HG02678 (cell line): ENCODE results near the gene PYROXD2.

ENCODE experiments used
- ATAC-seq: cut with Tn5 transposase; IDR thresholded peaks from one replicate; pipeline ENCODE4 v1.9.1; 2021; ENCODE audit warnings: mild to moderate bottlenecking, moderate library complexity; ENCODE audit not compliant: unreplicated experiment

Gene PYROXD2

GRCh38 chr10:98340261-98340939, 74.6 kb downstream of the PYROXD2 start:
- ATAC-seq = peak; percentile 54

GRCh38 chr10:98339799-98340198, 75.2 kb downstream of the PYROXD2 start:
- peak; percentile 89 for ATAC-seq

GRCh38 chr10:98338896-98339295, 76.1 kb downstream of the PYROXD2 start:
- ATAC-seq = no peak

- no peak for ATAC-seq
Measured at GRCh38 chr10:98338318-98338717, 76.7 kb downstream of the PYROXD2 start.

- no peak for ATAC-seq
Measured at GRCh38 chr10:98337484-98337883, 77.5 kb downstream of the PYROXD2 start.
